ENCODE measurements around the gene SNCB.

The SNCB gene

DNA sequence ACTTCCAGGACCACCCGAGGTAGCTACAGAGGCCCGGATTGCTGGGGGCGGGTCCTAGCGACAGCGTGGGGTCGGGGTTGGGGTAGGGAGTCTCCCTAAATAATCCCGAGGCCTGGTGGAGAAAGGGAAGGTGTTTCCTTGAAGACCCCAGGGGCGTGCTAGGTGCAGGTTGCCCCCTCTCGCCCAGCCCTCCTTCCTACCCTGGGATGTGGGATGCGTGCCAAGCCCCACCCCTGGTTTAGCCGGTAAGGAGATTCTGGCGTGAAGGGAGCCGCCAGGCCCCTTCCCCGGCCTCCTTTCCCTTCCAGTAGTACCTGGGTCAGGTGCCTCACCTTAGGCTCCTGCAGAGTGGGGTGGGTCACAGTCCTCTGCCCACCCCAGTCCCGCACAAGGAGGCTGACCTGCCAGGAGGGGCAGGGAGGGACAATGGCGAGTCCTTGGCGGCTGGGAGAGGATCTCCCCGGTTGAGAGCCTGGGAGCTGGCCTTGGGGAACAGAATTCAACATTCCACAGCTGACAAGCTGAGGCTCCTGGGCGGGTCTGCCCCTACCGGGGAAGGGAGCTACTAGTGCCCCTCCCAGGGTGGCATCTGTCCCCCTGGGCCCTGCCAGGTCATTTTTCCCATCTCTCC, 17.6 kb upstream of the SNCB start:
- in situ Hi-C loops (cut with MboI; ENCODE audit: low pct_unique_long_range_greater_than_20kb, low sequenced_read_pairs) = no loop called here
- no peak for DNase-seq

DNA sequence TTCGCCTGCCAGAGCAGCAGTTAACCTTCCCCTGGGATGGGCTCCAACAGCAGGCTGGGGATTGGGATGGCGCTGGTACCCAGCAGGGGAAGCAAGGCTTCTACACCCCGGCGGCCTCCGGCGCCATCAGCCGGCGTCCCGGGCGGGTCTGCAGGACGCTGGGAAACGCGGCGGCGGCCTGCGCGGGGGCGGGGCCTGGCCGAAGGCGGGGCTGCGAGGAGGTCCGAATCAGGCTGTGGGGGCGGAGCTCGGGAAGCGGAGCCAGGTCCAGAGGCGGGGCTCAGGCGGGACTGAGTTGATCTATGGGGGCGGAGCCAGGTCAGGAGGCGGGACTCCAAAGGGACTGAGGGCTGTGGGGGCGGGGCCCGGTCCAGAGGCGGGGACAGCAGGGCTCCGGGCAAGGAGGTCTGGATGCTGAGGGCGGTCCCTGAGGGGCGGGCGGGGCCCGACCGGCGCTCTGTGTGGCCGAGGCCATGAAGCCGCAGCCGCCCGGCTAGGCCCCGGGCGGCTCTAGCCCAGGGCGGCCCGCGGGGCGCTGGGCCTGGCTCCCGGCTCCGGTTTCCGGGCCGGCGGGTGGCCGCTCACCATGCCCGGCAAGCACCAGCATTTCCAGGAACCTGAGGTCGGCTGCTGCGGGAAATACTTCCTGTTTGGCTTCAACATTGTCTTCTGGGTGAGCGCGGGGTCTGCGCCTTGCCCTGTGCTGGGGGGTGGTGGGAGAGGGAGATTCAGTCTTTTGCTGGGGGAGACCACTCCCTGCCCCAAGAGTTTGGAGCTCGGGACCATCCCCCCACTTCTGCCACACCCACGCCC, 16.9 kb upstream of the SNCB start, which contains the start of gene TSPAN17:
Gene TSPAN17, plus strand, starts transcription at position 455 of the 813 bp plus-strand sequence. Its CDS starts 132 bp downstream, at position 587.
- peak; percentile 98 for DNase-seq
- in situ Hi-C loops (cut with MboI; ENCODE audit: low pct_unique_long_range_greater_than_20kb, low sequenced_read_pairs) = no loop called here

DNA sequence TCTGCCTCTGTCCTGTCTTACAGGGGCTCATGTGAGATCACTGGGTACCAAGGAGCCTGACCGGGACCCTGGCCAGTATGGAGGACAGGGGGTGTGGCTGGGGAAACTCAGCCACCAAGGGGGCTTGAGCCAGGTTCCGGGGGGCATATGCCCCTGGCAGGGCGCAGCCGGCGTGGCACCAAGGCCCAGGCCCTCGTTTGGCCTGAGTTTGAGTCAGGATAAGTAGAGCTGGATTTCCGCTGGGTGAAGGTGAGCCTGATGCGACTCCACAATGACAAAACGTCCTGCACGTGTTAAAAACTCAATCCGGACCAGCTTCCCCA, 16.3 kb upstream of the SNCB start:
- DNase-seq = no peak
- in situ Hi-C loops (cut with MboI; ENCODE audit: low pct_unique_long_range_greater_than_20kb, low sequenced_read_pairs) = no loop called here

DNA sequence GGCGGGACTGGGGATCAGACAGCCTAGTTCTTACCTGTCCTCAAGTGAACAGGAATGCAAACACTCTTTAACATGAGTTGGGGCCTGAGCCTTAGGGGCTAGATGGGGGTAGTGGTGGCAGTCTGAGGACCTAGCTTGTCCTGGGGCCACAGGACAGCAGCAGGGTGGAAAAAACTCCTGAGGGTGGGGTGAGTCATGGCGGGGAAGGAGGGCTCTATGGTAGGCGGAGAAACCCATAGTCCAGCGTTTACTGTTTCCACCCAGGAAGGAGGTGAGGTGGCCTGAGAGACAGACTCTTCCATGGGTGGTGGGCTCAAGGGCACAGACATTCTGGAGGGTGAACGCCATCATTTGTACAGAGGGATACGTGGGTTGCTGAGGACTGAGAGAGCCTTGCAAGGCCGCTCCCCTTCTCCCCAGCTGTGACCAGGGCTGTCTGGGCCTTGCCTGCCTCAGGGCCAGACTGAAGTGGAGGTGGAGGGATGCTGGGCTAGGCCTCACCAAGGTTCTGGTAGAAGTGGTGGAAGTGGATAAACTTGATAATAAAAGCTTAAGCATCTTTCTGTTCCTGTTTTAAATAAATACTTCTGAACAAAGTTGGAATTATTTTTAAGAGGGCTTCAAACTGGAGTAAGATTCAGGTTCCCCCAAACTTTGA, 15.8 kb upstream of the SNCB start:
- in situ Hi-C loops (cut with MboI; ENCODE audit: low pct_unique_long_range_greater_than_20kb, low sequenced_read_pairs) = no loop called here
- DNase-seq = no peak

DNA sequence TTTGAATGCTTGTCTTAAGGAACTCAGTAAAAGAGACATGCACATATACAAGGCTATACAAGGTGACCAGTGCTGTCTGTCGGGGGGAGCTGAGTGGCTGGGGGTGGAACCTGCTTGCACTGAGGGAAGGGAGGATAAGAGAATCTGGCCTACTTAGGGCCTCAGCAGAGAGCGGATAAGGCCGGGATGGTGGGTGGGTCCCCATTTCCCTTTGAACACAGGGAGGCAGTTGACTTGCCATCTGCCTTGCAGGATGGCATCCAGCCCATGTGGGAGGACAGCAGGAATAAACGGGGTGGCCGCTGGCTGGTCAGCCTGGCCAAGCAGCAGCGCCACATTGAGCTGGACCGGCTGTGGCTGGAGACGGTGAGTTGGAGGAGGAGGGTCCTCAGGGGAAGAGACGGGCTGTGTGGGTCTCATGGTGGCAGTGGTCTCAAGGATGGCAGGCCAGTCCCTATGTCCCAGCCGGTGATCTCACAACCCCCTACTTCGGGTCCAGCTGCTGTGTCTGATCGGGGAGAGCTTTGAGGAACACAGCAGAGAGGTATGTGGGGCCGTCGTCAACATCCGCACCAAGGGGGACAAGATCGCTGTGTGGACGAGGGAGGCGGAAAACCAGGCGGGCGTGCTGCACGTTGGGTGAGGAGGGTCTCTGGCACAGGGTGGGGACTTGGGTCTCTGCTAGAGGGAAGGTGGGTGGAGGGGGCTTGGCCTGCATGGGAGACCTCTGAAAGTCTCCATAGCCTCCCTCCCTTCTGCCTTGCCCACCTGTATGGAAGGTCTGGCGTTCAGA, 14.7 kb upstream of the SNCB start:
- no peak for DNase-seq
- in situ Hi-C loops (cut with MboI; ENCODE audit: low pct_unique_long_range_greater_than_20kb, low sequenced_read_pairs) = no loop called here

DNA sequence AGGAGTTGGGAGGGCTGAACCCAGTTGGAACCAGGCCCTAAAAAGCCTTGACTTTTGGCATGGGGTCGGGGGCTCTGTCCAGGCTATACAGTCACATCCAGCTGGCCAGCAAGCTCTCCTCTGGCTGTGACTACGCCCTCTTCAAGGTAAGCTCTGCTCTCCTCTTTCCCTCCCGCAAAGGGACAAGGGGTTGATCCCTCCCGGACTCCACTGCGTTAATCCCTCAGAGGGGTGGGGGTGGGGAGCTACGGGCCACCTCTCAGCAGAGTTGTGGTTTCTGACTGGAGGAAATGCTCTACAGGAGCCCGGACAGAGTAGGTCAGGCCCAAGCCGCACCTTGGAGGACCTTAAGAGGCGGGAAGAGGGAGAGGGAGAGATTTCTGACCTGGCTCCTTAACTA, 14.0 kb upstream of the SNCB start:
- in situ Hi-C loops (cut with MboI; ENCODE audit: low pct_unique_long_range_greater_than_20kb, low sequenced_read_pairs) = no loop called here

DNA sequence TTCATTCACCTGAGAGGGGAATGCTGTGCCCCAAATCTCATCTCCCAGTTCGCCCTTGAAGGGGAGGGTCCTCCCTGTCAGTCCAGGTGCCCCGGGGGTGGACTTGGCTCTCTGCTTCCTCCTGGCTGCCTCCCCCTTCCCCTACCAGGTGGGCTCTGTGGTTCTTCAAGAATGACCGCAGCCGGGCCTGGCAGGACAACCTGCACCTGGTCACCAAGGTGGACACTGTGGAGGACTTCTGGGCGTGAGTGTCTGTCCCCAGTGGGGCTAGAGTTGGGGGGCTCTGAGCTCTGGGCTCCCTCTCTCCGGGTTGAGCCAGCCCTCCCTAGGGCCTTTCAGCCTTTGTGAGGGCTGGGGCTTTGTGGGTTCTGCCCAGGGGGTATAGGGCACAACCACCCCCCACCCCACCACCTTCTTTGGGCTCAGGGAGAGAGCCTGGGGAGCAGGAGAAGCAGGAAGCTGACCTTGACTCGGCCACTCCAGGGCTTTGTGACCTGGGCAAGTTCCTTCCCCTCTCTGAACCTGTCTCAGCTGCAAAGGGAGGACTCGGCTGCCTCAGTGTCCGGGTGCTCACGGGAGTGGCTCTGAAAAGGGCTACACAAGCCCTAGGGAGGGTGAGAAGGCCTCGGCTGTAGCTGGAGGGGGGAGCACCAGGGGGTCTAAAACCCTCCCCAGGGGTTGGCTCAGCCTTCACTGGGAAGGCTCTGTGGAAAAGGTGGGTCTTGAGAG, 13.3 kb upstream of the SNCB start:
- no peak for DNase-seq
- in situ Hi-C loops (cut with MboI; ENCODE audit: low pct_unique_long_range_greater_than_20kb, low sequenced_read_pairs) = no loop called here

More for the DNA sequence above, 14.0 kb upstream of the SNCB start:
- no peak for DNase-seq

DNA sequence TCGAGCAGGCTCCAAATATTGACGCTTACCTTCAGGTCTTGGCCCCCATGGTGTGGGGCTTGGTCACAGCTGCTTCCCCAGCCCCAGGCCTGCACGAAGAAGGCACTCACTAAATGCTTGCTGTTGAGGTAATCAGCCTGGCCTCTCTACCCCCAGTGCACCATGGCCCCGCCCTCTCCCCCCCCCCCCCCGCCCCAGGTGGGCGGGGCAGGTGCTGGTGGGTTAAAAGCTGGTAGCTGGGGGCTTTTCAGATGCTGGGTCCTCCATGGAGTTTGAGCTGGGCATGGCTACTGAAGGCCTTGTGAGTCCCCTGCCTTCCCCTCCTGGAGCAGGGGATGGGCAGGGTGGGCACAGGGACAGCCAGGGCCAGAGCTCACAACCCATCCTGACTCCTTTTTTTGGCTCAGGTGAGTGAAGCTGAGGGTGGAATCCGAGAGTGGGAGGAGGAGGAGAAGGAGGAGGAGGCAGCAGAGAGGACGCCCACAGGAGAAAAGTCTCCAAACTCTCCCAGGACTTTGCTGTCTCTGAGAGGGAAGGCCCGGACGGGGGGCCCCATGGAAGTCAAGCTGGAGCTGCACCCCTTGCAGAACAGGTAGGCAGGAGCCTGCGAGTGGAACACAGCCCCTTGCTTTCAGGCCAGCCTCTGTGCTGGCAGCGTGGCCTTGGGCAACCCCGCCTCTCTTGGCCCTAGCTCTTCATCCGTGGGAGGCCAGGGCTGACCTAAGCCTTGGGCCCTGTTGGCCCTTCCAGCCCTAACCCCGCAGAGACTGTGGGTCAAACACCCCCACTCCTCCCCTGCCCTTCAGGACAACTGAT, 12.5 kb upstream of the SNCB start:
- in situ Hi-C loops (cut with MboI; ENCODE audit: low pct_unique_long_range_greater_than_20kb, low sequenced_read_pairs) = no loop called here
- no peak for DNase-seq

DNA sequence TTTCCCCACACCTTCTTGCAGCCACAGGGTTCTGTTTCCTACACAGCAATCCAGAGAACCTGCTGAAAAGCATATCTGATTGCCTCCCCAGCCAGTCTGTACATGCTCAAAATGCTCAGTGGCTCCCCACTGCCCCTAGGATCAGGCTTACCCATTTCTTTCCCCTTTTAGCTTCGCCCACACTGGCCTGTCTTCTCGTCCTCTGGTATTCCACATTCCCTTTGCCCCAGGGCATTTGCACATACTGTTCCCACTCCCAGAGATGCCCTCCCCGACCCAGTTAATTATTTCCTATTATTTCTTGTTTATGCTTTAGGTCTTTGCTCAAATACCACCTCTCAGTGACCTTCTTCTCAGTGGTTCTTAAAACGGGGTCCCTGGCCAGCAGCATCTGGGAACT, 10.3 kb upstream of the SNCB start:
- in situ Hi-C loops (cut with MboI; ENCODE audit: low pct_unique_long_range_greater_than_20kb, low sequenced_read_pairs) = no loop called here
- no peak for DNase-seq

DNA sequence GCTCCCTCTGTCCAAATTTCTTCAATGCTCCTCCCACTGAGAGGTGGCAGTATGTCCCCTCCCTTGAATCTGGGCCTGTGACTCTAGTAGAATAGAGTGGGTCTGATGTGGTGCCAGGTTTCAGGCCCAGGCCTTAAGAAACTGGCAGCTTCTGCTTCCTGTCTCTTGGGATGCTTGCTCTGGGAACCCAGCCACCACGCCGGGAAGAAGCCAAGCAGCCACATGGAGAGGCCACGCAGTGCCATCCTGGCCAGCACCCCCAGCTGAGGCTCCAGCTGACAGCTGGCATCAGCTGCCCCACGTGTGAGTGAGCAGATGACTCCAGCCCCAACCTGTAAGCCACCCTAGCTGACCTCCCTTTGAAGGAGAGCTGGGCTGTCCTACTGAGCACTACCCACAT, 9.6 kb upstream of the SNCB start:
- DNase-seq = no peak

DNA sequence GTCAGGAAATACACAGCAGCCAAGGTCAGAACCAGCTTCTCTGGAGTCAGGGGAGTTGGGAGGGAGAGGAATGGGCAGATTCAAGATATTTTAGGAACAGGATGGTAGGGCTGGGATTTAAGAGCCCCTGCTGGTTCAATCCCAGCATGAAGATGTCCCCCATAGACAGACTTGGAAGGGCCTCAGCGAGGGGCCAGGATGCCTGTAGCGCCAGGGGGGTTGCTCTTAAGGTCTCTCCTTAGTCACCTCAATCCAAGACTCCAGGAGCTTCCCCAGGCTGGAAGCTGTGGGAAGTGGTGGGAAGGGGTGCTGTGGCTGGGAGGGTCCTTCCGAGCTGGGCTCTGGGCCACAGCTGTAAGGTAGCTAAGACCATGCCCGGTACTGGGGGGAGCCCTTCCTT, 8.9 kb upstream of the SNCB start:
- in situ Hi-C loops (cut with MboI; ENCODE audit: low pct_unique_long_range_greater_than_20kb, low sequenced_read_pairs) = no loop called here
- DNase-seq = no peak

More for the DNA sequence above, 9.6 kb upstream of the SNCB start:
- in situ Hi-C loops (cut with MboI; ENCODE audit: low pct_unique_long_range_greater_than_20kb, low sequenced_read_pairs) = no loop called here

DNA sequence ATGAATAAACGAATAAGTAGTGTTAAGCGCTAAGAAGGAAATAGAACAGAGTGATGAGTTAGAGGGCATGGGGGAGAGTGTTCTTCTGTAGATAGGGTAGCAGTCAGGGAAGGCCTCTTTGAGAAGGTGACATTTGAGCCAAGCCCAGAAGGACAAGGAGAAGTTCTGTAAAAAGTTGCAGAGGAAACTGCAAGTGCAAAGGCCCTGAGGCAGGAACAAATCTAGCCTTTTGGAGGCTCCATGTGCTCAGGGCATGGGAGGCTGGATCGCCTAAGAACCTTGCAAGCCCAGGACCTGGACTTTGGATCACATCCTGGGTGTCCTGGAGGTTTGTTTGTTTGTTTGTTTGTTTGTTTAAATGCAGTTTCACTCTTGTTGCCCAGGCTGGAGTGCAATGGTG, 8.1 kb upstream of the SNCB start:
- DNase-seq = no peak
- in situ Hi-C loops (cut with MboI; ENCODE audit: low pct_unique_long_range_greater_than_20kb, low sequenced_read_pairs) = no loop called here

DNA sequence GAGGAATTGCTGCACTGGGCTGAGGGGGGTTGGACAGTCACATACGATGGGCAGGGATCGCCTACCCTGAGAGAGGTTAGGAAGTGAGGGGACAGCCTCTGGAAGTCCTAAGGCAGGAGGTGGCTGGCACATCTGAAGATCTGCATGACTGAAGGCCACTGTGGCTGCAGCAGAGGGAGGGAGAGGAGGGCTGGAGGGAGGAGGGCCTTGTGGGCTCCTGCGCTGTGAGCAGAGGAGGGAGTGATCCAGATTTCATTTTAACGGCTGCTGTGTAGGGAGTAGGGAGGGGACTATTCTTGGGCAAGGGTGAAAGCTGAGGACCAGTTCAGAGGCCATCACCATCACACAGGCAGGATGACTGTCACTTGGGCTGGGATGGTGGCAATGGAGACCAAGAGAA, 7.2 kb upstream of the SNCB start:
- in situ Hi-C loops (cut with MboI; ENCODE audit: low pct_unique_long_range_greater_than_20kb, low sequenced_read_pairs) = no loop called here

DNA sequence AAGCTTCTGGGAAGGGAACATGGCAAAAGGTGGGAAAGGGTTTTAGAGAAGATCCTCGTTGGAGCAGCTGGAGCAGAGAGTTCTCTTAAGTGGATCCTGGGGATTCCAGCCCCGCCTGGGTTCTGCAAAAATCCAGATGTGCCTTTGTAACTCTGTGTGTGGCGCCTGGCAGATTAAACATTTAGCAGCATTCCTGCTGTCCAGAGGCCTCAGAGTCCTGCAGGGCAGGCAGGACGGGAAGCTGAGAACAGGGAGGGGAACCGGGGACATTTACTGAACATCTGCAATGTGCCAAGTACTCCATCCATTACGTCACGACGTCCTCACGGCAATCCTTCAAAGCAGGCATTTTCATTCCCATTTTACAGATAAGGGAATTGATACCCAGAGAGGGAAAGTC, 6.1 kb upstream of the SNCB start:
- DNase-seq = no peak
- in situ Hi-C loops (cut with MboI; ENCODE audit: low pct_unique_long_range_greater_than_20kb, low sequenced_read_pairs) = no loop called here

More for the DNA sequence above, 7.2 kb upstream of the SNCB start:
- DNase-seq = no peak

DNA sequence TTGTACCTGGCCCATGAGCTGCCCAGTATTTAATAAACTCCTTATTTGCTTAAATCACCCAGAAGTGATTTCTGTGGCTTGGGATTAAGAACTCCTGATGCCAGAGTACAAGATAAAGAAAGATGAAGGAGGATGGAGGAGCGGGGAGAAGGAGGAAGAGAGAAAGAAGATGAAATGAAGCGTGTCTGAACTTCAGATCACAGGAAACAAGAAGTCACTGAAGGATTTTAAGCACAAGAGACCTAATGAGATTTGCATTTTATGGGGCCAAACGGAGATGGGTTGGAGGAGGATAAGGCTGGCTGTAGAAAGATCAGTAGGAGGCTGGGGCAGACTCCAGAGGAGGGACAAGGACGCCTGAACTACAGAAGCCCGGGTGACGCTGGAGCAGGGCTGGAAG, 3.3 kb upstream of the SNCB start:
- peak; percentile 57 for DNase-seq
- in situ Hi-C loops (cut with MboI; ENCODE audit: low pct_unique_long_range_greater_than_20kb, low sequenced_read_pairs) = no loop called here

DNA sequence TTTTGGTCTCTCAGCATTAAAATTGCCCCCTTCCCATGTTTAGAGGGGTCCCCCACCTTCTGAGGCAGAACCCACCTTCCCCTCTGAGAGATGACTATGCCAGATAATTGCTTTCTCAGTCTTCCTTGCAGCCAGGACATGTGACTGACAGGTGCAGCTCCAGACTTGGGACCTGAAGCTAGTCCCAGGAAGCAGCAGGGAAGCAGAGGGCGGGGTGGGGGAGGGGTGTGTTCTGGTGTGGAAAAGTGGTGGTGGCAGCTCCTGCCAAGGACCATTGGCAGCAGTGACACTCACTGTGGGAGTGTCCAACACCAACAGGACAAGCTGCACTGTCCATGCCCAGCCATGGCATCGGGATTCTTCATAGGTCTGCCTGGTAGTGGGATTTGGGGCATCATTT, 2.4 kb upstream of the SNCB start:
- in situ Hi-C loops (cut with MboI; ENCODE audit: low pct_unique_long_range_greater_than_20kb, low sequenced_read_pairs) = no loop called here
- DNase-seq = no peak

DNA sequence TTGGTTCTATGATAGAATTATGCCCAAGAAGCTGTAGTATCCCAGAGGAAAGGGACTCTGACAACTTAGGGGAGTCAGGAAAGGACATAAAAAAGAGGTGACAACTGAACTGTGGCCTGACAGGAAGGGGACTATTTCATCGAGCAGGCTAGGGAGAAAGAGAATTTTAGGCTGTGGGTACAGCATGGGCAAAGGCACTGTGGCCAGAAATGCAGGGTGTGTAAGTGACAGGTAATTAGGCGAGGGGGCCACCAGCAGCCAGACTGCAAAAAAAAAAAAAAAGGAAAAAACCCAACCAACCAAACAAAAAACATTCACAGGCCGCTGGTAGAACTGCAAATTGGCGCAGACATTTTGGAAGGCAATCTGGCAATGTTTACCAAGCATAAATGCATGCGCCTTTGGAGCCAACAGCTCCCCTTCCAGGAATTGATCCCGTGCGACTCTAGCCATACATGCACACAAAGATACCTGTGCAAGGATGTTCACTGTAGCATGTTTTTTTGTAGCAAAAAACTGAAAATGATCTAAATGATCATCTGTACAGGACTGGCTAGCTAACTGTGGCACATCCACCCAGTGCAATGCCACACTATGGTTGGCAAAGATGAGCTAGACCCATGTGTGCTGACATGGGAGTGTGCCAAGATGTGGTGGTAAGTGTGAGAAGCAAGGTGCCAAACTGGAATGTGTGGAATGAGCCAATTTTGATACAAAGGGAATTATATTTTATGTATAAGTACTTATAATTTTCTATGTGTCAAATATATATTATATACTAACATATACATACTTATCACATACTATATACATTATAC, 1.3 kb upstream of the SNCB start:
- no peak for DNase-seq
- in situ Hi-C loops (cut with MboI; ENCODE audit: low pct_unique_long_range_greater_than_20kb, low sequenced_read_pairs) = no loop called here
